NCI-H446 (cell line): ENCODE results near the gene ZFYVE28.

Experiments used
- DNase-seq, 2 experiments: peaks; one replicate each; lab custom pipeline; 2025; lab: John Stamatoyannopoulos, UW

Gene ZFYVE28

DNA sequence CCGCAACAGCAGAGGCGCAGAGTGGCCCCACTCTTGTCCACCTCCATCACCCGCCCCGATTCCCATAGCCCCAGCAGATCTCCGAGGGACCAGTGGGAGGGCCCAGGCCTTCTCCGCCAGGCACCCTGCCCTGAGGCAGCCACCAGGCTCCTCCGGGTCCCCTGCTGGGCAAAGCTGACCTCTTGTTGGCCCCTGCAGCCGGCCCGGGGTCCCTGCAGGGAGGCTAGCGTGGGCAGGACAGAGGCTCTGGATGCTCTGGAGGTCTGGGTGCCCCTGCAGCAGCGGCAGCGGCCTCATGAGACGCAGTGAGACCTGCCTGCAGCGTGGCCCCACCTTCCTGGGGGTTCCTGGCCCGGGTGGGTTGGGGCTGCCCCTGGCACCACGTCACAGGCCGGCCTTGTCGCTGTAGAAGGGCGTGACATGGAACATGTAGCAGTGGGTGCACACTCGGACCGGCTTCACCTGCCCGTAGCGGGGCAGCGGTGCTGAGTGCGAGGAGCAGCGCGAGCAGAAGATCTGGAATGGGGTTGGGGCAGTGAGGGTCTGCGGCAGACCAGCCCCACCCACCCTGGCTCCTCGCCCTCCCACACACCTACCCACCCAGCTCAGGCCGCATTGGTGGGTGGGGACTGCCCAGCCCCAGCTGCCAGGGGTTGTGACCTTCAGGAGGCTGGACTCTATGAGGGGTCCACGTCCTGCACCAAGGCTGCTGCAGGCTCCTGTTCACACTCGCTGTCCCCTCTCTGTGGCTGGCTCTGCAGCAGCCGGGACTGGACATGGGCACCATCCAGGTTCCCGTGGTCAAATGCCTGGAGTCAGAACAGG is 147.9 kb downstream of the ZFYVE28 start:
- DNase-seq: no peak

DNA sequence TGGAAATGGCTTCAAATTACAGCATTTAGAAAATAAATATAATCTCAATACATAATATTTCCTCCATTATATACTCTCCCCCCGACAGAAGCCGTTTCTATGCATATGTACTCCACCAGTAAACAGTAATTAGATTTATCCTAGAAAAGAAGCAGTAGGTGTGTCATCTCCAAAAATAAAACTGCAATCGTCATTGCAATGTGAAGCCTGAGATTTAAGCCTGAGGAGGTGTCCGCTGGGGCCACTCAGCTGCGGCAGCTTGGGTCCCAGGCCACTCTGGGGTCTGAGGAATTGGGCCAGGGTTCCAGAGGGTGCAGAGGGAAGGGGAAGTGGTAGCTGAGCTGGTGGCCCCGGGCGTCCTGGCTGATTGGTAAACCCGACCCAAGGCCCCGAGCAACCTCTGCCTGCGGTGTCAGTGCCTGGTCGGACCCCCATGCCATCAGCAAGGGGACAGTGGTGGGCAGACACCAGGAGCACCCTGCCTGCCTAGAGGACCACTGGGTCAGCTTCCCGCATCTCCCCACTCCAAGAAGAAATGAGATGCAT is 148.8 kb downstream of the ZFYVE28 start:
- no peak for DNase-seq

DNA sequence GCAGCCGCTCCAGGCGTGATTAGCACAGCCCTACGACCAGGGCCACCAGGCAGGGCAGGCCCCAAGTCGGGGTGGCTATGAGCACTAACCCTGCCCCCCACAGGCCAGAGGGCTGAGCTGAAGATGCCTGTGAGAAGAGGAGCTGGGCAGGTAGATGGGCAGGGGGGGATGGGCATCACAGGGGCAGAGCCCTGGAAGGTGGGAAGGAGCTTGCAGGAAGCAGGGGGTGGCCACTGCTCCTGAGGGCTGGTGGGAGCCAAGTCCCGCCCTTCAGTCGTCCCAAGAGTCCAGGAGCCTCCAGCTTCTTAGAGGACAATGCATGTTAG is 149.3 kb downstream of the ZFYVE28 start:
- DNase-seq: no peak

DNA sequence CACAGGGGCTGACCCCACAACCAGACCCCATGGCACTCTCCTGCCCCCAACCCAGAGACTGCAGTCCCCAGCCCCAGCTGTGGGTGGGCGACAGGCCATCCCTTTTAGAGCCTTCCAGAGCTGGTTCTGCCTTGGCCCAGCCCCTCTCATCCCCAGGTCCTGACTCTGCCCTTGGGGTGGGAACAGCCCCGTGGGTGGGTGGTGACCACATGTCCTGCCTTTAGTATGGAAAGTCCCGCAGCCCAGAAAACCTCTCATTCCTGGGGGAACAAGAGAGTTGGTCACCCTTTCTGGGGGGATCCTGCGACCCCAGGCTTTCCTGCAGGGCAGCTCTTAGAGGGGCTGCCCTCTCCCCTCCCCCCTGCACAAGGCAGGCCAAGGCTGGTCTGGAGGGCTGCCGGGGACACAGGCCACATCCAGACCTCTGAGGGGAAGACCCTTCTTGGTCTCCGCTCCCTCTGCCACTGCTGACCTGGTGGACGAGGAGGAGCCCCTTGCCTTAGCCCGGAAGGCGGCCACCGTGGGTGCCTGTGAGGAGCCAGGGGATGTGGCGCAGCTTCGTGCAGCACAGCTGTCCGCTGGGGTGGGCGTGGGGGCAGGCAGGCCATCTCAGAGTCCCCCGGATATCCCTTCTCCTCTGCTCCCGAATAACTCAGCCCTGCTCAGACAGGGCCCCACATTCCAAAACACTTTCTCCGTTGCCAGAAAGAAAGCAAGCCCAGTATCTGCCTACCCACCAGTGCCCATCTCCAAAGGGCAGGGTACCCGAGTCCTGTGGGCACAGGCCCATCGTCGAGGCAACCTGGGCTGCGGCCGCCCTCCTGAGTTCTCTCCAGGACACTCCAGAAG is 149.9 kb downstream of the ZFYVE28 start:
- DNase-seq: no peak

DNA sequence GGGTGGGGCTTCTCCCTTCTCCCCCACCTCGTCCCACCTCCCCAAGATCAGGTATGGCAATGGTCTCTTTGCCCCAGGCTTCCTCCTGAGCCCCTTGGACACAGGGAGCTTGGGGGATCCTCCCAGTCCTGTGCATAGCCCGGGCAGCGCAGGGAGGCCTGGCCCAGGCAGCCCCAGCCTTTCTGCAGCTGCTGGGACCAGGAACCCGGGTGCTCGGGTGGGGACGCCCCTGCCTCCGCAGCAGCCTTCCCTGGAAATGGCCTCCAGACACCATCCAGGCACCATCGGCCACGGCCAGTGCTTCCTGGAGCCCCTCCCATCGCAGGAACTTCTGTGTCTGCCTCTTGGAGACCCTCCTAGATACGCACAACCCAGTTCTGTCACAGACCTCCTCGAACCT is 150.6 kb downstream of the ZFYVE28 start:
- no peak for DNase-seq

DNA sequence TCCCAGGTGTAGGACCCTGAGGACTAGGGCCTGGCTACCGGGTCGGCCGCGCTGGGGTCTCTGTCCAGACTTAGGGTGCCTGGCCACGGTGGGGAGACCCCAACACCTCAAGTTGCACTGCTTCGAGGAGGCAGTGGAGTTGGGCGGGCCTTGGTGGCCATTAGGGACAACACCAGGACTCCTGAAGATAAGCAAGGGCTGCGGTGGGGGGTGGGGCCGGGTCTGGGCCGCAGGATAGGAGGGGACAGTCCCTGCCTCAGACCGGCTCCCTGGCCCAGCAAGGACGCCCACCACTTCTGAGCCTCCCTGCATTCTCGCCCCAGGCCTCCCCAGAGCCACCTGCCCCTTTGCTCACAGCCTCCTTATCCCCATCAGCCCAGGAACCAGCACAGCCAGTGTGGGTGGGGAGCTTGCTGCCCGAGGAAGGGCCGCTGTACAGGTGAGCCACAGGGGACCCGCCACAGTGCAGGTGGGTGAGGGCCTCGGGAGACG is 151.1 kb downstream of the ZFYVE28 start:
- no peak for DNase-seq

DNA sequence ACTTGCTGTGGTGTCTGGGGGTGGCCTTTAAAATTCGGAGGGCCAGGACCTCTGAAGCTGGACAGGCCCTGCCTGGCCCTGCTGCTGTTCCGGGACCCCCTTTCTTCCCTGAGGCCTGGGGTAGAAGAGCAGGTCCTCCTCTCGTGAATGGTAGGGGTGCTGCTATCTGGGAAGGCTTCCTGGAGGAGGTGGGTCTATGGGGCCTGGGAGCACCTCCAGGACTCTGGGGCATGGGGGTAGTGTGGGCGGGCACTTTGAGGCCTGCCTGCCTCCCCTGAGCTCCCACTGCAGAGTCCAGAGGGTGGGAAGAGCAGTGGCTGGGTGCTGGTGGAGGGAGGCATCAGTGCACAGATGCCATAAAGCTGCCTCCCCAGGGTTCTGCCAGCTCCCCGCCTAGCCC is 151.6 kb downstream of the ZFYVE28 start:
- no peak for DNase-seq

DNA sequence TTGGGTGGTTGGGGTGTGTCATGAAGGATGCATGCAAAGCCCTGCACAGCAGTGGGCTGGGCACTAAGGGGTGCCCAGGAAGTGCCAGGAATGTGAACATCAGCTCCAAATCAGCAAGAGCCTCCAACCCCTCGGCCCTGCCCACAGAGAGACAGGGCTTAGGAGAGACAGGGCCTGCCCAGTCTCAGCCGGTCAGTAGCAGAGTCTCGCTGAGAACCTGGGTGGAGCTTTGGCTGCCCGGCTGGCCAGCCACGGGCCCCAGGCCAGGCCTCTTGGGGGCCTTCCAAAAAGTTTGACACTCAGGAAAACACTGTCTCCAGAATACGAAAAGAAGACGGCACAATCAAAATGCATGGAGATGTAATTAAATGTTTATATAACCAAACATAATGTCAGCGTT is 152.3 kb downstream of the ZFYVE28 start:
- DNase-seq: no peak

DNA sequence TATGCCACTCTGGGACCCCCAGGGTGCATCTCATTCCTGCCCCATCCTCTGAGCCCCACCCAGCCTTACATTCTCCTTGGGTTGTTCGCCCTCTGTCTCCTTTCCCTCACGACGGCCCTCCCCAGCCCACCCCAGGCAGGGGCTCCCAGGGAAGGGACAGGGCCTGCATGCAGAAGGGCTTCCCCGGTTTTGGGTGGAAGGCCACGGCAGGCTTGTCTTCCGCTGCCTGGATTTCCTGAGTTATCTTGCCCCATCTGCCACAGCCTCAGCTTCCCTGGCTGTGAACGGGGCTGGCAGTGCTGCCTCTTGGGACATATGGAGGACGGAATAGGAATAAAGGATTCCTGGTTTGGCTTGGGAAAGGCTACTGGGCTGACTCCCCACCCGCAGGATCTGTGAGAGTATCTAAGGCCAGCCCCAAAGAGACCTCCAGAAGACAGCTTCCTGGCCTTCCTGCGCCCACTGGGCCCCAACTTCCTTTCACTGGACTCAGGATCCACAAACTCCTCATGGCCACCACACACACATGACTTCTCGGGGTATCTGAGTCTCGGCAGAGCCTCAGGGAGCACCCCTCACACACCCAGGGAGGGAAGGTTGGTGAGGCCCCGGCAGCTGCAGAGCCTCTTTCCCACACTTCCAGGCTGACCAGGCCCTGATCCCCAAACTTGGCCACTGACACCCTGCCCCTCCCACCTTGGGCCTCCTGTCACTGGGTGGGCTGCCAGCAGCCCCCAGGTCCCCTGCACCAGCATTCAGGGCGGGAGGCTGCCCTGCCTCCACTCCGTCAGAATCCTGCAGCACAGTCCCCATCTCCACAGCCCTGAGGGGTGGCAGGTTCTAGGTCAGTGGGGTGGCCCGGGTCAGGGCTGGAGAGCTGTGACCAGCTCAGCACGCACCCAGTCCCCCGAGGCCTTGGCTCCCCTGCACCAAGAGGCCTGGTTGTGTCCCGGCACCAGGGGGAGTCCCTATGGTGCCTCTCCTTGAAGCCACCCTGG is 153.0 kb downstream of the ZFYVE28 start:
- no peak for DNase-seq

DNA sequence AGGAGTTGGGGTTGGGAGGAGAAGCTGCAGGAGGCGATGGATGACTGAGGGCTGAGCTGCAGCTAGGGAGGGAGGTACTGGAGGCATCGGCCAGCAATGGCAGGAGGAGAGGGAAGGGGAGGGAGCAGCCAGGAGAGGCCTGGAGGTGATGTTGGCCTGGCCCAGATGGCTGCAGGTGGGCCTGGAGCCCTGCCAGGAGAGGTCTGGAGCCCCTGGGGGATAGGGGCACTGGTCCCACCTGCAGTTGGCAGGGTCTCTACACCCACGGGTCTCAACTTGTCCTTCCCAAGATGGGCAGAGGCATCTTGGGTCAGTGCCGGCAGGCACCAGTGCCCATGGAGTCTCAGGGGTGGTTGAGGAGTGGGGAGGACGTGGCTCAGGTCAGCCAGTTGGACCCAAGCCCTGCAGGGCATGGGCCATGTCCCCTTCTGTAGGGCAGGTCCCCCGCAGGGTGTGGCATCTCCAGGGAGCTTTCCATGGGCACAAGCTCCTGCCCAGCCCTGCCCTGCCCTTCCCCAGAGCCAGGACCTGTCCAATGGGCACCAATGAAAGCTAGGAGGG is 153.9 kb downstream of the ZFYVE28 start:
- DNase-seq: no peak

DNA sequence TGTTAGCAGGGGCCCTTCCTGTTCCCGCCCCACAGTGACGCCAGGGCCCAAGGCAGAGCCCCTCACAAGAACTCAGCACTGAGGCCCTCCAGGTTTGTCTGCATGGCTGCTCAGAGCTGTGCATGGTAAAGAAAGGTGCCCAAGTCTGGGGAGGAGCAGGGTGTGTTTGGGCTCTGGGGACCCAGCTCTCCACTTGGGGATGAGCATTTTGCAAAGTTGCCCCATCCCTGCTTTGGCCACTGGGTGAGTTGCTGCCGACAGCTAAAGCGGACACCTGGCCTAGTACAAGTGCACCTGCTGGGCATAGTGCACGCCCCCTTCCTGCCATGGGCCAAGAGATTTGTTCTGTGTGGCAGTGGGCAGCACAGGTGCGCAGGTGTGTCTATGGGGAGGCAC is 154.5 kb downstream of the ZFYVE28 start:
- DNase-seq: no peak

DNA sequence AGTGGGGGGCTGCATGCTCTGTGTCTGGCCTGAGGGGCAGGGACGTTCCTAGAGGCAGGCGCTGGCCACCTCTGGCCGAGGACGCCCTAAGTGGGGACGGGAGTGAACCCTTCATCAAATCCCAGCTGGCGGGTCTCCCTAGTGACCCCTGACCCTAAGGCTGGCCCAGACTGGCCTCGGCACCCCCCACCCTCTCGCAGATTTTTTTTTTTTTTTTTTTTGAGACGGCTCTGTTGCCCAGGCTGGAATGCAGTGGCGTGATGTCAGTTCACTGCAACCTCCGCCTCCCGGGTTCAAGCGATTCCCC is 155.5 kb downstream of the ZFYVE28 start:
- no peak for DNase-seq

DNA sequence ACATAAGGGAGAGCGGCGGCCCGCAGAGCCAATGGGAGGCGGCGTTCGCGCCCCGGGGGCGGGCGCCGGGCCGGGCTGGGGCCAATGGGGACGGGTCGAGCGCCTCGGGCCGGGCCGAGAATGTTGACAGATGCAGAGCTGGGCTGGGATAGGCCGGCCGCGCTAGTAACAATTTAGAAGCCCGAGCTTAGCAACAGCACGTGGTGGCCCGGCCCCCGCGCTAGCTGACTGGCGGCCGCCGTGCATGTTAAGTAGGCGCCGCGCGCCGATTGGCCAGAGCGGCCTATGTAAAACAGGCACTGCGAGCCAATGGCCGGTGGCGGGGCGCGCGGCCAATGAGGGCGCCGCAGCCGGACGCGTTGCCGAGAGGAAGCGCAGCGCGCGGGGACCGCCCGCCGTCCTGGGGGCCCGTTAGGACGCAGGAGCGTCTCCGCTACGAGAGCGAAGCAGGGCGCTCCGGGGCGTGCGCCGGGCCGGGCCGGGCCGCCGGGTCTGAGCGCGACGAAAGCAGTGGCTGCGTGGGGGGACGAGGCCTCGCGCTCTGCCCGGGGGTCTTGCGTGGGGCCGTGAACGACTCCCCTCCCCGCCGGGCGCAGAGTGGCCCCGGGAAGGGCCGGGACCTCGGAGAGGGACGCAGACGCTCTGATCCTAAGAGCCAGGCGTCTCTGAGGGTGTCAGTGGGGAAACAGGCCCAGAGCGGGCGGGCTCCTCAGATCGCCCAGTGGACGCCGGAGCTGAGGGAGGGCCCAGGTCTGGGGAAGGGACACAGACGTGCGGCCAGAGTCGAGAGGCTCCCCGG is 156.1 kb downstream of the ZFYVE28 start:
- peak; percentile 84 to 98 for DNase-seq

DNA sequence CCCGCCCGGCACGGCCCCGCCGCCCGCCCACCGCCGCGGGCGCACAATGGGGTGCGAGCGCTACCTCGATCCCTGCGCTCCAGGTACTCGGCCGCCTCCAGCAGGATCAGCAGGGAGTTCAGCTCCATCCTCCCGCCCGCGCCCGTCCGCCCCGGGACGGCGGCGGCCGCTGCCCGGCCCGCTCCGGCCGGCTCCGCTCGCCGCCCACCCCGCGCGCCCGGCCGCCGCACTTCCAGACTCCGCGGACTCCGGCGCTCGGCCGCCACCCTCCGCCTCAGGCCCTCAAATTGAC is 156.6 kb downstream of the ZFYVE28 start, which contains the start of gene MXD4:
MXD4 (minus strand) TSS at position 257 of the 292 bp plus-strand sequence; CDS start at position 128, 129 bp downstream.
- no peak for DNase-seq

DNA sequence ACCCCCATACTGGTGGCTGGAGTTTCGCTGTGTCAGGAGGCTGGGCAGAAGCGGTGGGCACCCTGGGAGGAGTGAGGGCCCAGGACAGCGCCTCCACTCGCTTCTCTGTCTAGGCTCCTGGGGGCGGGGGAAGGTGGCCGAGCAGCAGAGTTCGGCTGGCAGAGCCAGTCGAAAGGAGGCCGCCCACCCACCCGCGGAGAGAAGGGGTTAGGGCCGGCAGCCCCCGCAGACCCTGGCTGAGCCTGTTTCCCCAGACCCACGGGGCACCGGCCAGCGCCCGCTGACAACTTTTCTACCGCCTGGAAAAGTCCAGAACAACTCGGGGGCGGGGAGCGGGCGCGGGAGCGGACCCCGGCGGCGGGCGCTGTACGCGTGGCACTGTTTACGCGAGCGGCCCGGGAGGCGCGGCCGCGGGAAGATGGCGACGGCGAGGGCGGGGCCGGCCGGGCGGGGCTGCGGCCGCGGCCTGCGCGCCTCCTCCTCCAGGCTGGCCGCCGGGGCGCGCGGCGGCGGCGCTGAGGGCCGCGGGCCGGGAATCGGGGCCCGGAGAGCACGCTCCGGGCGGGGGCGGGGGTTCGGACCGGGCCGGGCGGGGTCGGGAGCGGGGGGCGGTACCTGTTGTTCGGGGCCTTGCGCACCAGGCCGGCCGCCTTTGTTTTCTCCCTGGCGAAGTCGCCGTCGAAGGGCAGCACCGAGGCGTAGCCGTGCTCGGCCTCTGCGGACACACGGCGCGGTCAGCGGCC is 157.2 kb downstream of the ZFYVE28 start:
- peak in 1 of 2 experiments; percentile 31 for DNase-seq

DNA sequence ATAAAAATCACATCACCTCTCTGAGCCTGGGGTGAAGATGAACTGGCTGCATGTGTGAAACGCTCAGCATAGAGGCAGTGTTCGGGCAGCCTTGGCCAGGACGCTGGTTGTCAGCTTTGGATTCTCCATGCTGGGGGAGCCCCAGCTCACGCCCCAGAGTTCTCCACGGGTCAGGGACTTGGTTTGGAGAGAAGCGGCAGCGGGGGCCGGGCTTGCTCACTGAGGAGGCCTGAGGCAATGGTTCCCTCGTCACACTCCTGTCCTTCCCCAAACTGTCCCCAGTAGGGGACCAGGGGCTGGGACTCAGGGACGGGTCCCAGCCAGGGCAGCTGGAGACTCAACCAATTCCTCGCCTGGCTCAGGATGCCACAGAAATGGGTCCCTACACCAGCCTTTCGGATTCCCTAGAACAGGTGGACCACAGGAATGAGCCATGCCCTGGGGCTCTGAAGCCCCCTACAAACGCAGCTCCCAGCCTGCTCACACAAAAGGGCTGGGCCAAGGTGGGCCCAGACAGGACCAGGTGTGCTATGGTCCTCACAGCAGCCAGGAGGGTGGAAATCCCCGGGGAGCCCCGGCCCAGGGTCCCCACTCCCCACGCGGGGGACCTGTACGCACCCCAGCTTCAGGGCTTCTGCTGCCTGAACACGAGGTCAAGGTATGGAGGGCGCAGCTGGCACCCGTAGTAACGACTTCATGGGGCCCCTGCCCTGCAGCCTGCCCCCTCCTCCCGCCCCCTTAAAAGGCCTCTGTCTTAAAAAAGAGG is 157.9 kb downstream of the ZFYVE28 start:
- DNase-seq: no peak

DNA sequence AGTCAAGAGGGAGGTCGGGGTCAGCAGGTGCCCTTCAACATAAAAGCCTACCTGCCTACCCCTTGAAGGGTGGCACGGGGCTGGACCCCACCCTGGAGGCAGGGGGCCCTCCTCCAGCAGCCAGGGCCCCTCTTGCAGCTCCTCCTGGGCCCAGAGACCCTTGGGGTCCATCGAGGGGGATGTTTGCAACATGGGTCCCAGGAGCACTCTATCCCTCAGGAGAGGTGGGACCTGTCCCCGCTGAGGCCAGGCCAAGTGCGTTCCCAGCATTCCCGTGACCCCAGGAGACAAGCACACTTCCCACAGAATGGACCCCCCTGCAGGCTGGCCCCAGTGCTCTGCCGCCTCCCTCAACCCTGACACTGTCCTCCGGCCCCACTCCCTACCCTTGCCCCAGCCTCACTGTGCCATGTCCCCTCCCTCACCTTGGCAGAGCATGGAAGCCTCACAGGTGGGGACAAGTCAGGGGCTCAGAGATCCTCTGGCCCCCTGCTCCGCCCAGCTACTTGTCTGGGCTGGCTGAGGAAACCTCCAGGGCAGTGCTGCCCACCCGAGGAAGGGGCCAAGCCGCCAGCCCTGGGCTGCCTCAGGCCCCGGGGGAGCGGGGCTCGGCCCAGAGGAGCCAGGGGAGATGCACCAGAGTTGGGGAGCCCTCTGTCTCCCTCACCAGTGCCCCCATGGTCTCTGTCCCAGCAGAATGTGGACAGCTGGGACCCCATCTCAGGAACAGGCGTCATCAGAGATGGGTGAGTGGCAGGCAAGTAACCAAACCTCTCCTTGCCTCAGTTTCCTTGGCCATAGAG is 158.7 kb downstream of the ZFYVE28 start:
- no peak for DNase-seq

DNA sequence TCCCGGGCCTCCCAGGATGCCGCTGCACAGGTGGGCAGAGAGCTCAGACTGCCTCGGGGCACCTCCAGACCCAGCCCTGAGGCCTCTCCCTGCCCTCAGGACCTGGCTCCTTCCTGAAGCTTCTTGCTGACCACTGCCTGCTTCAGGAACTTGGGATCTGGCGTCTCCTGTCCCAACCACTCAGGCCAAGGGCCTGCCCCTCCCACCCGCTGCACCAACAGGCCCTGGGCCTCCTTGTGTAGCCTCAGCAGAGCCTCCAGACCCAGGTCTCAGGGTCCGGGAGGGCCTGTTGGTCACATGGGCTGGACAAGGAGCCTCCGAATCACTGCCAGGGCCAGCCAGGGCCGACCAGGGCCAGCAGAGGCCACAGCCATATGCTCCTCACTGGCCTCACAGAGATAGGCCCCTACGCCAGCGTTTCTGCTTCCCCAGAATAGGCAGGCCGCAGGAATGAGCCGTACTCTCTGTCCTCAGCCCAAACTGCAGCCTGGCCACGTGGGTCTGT is 159.4 kb downstream of the ZFYVE28 start:
- DNase-seq: no peak
